ENCODE measurements around the gene SLC4A2. TPM values are rescaled to one million over a fixed set of nuclear protein-coding genes. Genes with fewer than 3 reads are reported as not detected.
A peak's percentile ranks its signal among the peaks of the same experiment; 100 is the strongest.

The SLC4A2 gene
- total and polyA plus RNA-seq, 2 of the 8 experiments (the other 6 are each of a cell fraction or from before 2014, with no cell fraction given) = 72.6 to 147 TPM

DNA sequence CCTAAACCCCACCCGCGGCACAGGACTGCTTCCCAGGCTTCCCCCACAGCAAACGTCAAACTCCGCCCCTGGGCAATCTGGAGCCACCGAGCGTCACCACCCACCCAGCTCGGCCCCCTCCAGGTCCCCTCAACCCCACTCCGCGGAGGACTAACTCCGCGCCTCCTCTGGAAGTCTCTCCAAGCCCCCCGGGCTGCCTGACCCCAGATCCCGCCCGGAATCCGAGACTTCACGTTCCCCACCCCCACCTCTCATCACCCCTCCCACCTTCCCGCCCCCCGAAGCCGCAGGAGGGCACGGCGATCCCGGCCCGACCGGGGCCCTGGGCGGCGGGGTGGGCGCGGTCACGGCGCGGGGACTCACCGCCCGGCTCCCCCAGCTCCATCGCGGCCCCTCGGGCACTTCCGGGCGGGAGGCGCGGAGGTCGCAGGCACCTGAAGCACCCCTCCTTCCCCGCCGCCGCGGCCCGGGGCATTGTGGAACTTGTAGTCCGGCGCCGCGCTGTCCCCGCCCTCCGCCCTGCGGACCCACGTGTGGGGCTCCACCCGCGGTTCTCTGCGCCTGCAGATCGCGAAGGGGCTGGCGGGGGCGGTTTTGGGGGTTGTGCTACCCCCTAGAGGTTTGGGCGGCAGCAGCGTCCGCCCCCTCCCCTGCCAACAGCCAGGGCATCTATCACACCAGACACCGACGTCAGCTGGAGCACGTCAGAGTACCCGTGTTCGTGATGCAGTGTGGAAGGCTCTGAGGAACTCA, 23.9 kb downstream of the SLC4A2 start, which contains the start of gene TMUB1:
TSS of gene TMUB1 (minus strand) at position 423 of the 753 bp plus-strand sequence. CDS start 930 bp downstream, outside the sequence.
- Histone ChIP-seq H4K8ac (ENCODE audit: extremely low read depth, insufficient read depth, low read length) (peak within 1 kb of the TSS; percentile 37; the same call in 1 of the 2 replicates), H2AFZ (ENCODE audit: low read length) (no peak within 1 kb of the TSS; the same call in 1 of the 2 replicates), H4K5ac (ENCODE audit: insufficient read length, low read depth, low read length) (no peak within 1 kb of the TSS), H3K27me3 (replicated peaks in 1 of 4; ENCODE audit: control insufficient read depth in 3 of 4, extremely low read depth in 1 of 4, insufficient read depth in 3 of 4, low read length in 3 of 4) (peaks cover 0 to 21% (median 14%) of the 10 kb centered on the region in 4 experiments; a peak in 6 of 7 replicates), H3K23ac (ENCODE audit: insufficient read length) (no peak within 1 kb of the TSS), H3K23me2 (ENCODE audit: low read depth, low read length) (peaks cover 38% of the 10 kb centered on the region), H3K4me2 (ENCODE audit: insufficient read depth in 1 of 2, low read depth in 2 of 2, low read length in 2 of 2) (peak within 1 kb of the TSS; percentile 90 to 95), H3K4me3 (ENCODE audit: extremely low read depth in 1 of 4, insufficient read depth in 2 of 4, low read depth in 3 of 4, low read length in 4 of 4) (peak within 1 kb of the TSS; percentile 48 to 85 (median 68)), H3K9me3 (ENCODE audit: insufficient read depth in 2 of 2, low read depth in 1 of 2, low read length in 1 of 2) (no peaks in the 10 kb centered on the region), H3K56ac (replicated peaks; ENCODE audit: insufficient read length, low read depth, low read length) (no peak within 1 kb of the TSS), H4K20me1 (replicated peaks in 1 of 2; ENCODE audit: control insufficient read depth in 1 of 2, insufficient read depth in 2 of 2, low read length in 2 of 2) (peaks cover 18 to 20% of the 10 kb centered on the region in 2 experiments), H3K79me2 (ENCODE audit: control insufficient read depth in 1 of 2, insufficient read depth in 2 of 2, low read length in 2 of 2) (peaks cover 0 to 19% of the 10 kb centered on the region in 2 experiments; a peak in 1 of 4 replicates), H3K14ac (ENCODE audit: insufficient read length) (no peak within 1 kb of the TSS), H2BK15ac (ENCODE audit: low read length) (no peak within 1 kb of the TSS; the same call in 1 of the 2 replicates), H3K79me1 (ENCODE audit: low read depth, low read length) (peaks cover 12% of the 10 kb centered on the region), H2BK12ac (ENCODE audit: low read depth, low read length) (peak within 1 kb of the TSS; percentile 80; the same call in 1 of the 2 replicates), H3K27ac (ENCODE audit: low read depth, low read length) (no peak within 1 kb of the TSS), H3K9ac (replicated peaks in 1 of 4; ENCODE audit: extremely low read depth in 1 of 4, low read depth in 3 of 4, low read length in 3 of 4) (peak within 1 kb of the TSS in 1 of 4 experiments; percentile 79; a peak in 1 of 7 replicates), H2AK5ac (ENCODE audit: low read depth, low read length) (no peak within 1 kb of the TSS; the same call in 1 of the 2 replicates), H3K36me3 (ENCODE audit: control insufficient read depth in 2 of 4, insufficient read depth in 4 of 4, low read length in 3 of 4) (no peaks in the 10 kb centered on the region), H2BK5ac (ENCODE audit: low read depth, low read length) (no peak within 1 kb of the TSS), H2BK20ac (ENCODE audit: low read length) (no peak within 1 kb of the TSS), H3K4me1 (replicated peaks in 1 of 4; ENCODE audit: control insufficient read depth in 3 of 4, insufficient read depth in 4 of 4, low read length in 3 of 4) (peaks cover 3 to 51% (median 28%) of the 10 kb centered on the region in 4 experiments), H3K18ac (ENCODE audit: extremely low read depth, low read length) (no peak within 1 kb of the TSS; the same call in 1 of the 2 replicates), H2BK120ac (replicated peaks; ENCODE audit: low read depth, low read length) (no peak within 1 kb of the TSS), H3K4ac (replicated peaks; ENCODE audit: insufficient read length, low read depth, low read length) (peak within 1 kb of the TSS; percentile 53), H4K91ac (replicated peaks; ENCODE audit: insufficient read length, low read length) (no peak within 1 kb of the TSS)
- POLR2A ChIA-PET (ENCODE audit: partially characterized antibody) = interaction anchor here (0.8 to 1.9 kb wide), 6 partner anchors 17 to 56 kb away, joined by 3 to 5 read pairs (median 4); partner anchors contain the start of gene SLC4A2
- DNase-seq (ENCODE audit: low read depth in 1 of 2, low spot score in 2 of 2) (peak in 1 of 2 experiments; percentile 87), FAIRE-seq (no peak)
- CTCF ChIA-PET (ENCODE audit: partially characterized antibody) = interaction anchor here (0.9 to 15.1 kb wide), 4 partner anchors 22 to 207 kb away, joined by 3 to 448 read pairs (median 11); no protein-coding TSS in a partner anchor
- 4% methylated on average over 18 of the region's 69 CpGs; no CpG with 5 or more reads in 1 of the 2 experiments for WGBS, 2 experiments (ENCODE audit: extremely low coverage in 1 of 2, insufficient coverage in 1 of 2, insufficient read length in 1 of 2, insufficient replicate concordance in 2 of 2, low coverage in 1 of 2, low lambda C conversion rate in 2 of 2, missing lambda C conversion rate in 1 of 2)
- TF ChIP-seq BCL11A (IDR thresholded peaks at IDR 0.05; ENCODE audit: low read depth in 2 of 2, low read length in 2 of 2) = no peak
- peak; percentile 48 for TF ChIP-seq KDM4A (IDR thresholded peaks at IDR 0.05; ENCODE audit: low read depth, low read length, severe bottlenecking)
- no peak for TF ChIP-seq CTBP2 (IDR thresholded peaks at IDR 0.05; ENCODE audit: borderline replicate concordance, insufficient read depth, insufficient read length, low read length)
- no peak for TF ChIP-seq SAP30 (IDR thresholded peaks at IDR 0.05; ENCODE audit: insufficient read depth, insufficient replicate concordance, low read length)
- TF ChIP-seq, protein P1, sequence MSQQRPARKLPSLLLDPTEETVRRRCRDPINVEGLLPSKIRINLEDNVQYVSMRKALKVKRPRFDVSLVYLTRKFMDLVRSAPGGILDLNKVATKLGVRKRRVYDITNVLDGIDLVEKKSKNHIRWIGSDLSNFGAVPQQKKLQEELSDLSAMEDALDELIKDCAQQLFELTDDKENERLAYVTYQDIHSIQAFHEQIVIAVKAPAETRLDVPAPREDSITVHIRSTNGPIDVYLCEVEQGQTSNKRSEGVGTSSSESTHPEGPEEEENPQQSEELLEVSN (IDR thresholded peaks at IDR 0.05) = peak; percentile 21; the same call in 1 of the 2 replicates
- TF ChIP-seq POLR2A (IDR thresholded peaks at IDR 0.05; ENCODE audit: control extremely low read depth in 1 of 2, low read depth in 2 of 2, low read length in 2 of 2) = no peak
- TF ChIP-seq, protein P2, sequence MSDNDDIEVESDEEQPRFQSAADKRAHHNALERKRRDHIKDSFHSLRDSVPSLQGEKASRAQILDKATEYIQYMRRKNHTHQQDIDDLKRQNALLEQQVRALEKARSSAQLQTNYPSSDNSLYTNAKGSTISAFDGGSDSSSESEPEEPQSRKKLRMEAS (IDR thresholded peaks at IDR 0.05) = peak; percentile 50; the same call in 1 of the 2 replicates
- 0 out of 4 replicates have a peak, but pooled peaks of 1 of the 2 experiments have one; percentile 65 for TF ChIP-seq HDAC2 (IDR thresholded peaks at IDR 0.05; ENCODE audit: borderline replicate concordance in 1 of 2, low read depth in 2 of 2, low read length in 2 of 2)
- TF ChIP-seq SP4 (IDR thresholded peaks at IDR 0.05; ENCODE audit: low read length) = no peak

Measured in H1 (cell line).